Measurements from ENCODE around the gene HDDC2.
A peak's percentile ranks its signal among the peaks of the same experiment; 100 is the strongest.

HDDC2 gene

GRCh38 chr6:125301435-125302391 is at the start of gene HDDC2:
HDDC2 (minus strand) TSS chr6:125301967; CDS start chr6:125301932, 35 bp downstream.
- TF ChIP-seq ZNF274 (IDR thresholded peaks at IDR 0.05; ENCODE audit: low read depth, low read length): no peak
- H3K4me3 ChIP-seq (ENCODE audit: low read length): peak within 1 kb of the TSS; percentile 85

GRCh38 chr6:125346926-125347563 is 45.3 kb upstream of the HDDC2 start:
- H3K4me3 ChIP-seq (ENCODE audit: low read length): peak overlapping the region; percentile 28; the same call in 1 of the 2 replicates
- TF ChIP-seq ZNF274 (IDR thresholded peaks at IDR 0.05; ENCODE audit: low read depth, low read length): no peak

GRCh38 chr6:125346201-125346925 is 44.6 kb upstream of the HDDC2 start:
- no peak for TF ChIP-seq ZNF274 (IDR thresholded peaks at IDR 0.05; ENCODE audit: low read depth, low read length)
- peak overlapping the region; percentile 28; the same call in 1 of the 2 replicates for H3K4me3 ChIP-seq (ENCODE audit: low read length)

- no peak for TF ChIP-seq ZNF274 (IDR thresholded peaks at IDR 0.05; ENCODE audit: low read depth, low read length)
- H3K4me3 ChIP-seq (ENCODE audit: low read length): no peak overlapping the region
Measured at GRCh38 chr6:125341460-125341859, 39.7 kb upstream of the HDDC2 start.

- H3K4me3 ChIP-seq (ENCODE audit: low read length): no peak overlapping the region
- TF ChIP-seq ZNF274 (IDR thresholded peaks at IDR 0.05; ENCODE audit: low read depth, low read length): no peak
Measured at GRCh38 chr6:125340991-125341390, 39.2 kb upstream of the HDDC2 start.

GRCh38 chr6:125340175-125340835 is 38.5 kb upstream of the HDDC2 start:
- TF ChIP-seq ZNF274 (IDR thresholded peaks at IDR 0.05; ENCODE audit: low read depth, low read length): no peak
- H3K4me3 ChIP-seq (ENCODE audit: low read length): no peak overlapping the region

- no peak overlapping the region for H3K4me3 ChIP-seq (ENCODE audit: low read length)
- no peak for TF ChIP-seq ZNF274 (IDR thresholded peaks at IDR 0.05; ENCODE audit: low read depth, low read length)
Measured at GRCh38 chr6:125339653-125340052, 37.9 kb upstream of the HDDC2 start.

- H3K4me3 ChIP-seq (ENCODE audit: low read length): no peak overlapping the region
- TF ChIP-seq ZNF274 (IDR thresholded peaks at IDR 0.05; ENCODE audit: low read depth, low read length): no peak
Measured at GRCh38 chr6:125338381-125338780, 36.6 kb upstream of the HDDC2 start.

- H3K4me3 ChIP-seq (ENCODE audit: low read length): no peak overlapping the region
- no peak for TF ChIP-seq ZNF274 (IDR thresholded peaks at IDR 0.05; ENCODE audit: low read depth, low read length)
Measured at GRCh38 chr6:125337706-125338105, 35.9 kb upstream of the HDDC2 start.

- TF ChIP-seq ZNF274 (IDR thresholded peaks at IDR 0.05; ENCODE audit: low read depth, low read length): no peak
- H3K4me3 ChIP-seq (ENCODE audit: low read length): no peak overlapping the region
Measured at GRCh38 chr6:125332664-125333063, 30.9 kb upstream of the HDDC2 start.

- TF ChIP-seq ZNF274 (IDR thresholded peaks at IDR 0.05; ENCODE audit: low read depth, low read length): no peak
Measured at GRCh38 chr6:125325586-125325985, 23.8 kb upstream of the HDDC2 start.

GRCh38 chr6:125323376-125323775 is 21.6 kb upstream of the HDDC2 start:
- TF ChIP-seq ZNF274 (IDR thresholded peaks at IDR 0.05; ENCODE audit: low read depth, low read length): no peak
- no peak overlapping the region for H3K4me3 ChIP-seq (ENCODE audit: low read length)

More at GRCh38 chr6:125325586-125325985, 23.8 kb upstream of the HDDC2 start:
- H3K4me3 ChIP-seq (ENCODE audit: low read length): no peak overlapping the region

GRCh38 chr6:125316621-125317020 is 14.9 kb upstream of the HDDC2 start:
- no peak for TF ChIP-seq ZNF274 (IDR thresholded peaks at IDR 0.05; ENCODE audit: low read depth, low read length)
- H3K4me3 ChIP-seq (ENCODE audit: low read length): no peak overlapping the region

GRCh38 chr6:125315548-125315947 is 13.8 kb upstream of the HDDC2 start:
- H3K4me3 ChIP-seq (ENCODE audit: low read length): no peak overlapping the region
- TF ChIP-seq ZNF274 (IDR thresholded peaks at IDR 0.05; ENCODE audit: low read depth, low read length): no peak
